ENCODE data around the gene IKZF3.

GRCh38 chr17:39739885-39740356 lies 124.2 kb downstream of the IKZF3 start:
- TF ChIP-seq CTCF (IDR thresholded peaks at IDR 0.05; ENCODE audit: low read depth, low read length): no peak
- no peak for TF ChIP-seq EZH2phosphoT487 (IDR thresholded peaks at IDR 0.05; ENCODE audit: low read depth)
